A549 (cell line): Measurements from ENCODE around the gene GRHL1. TPM values are rescaled to one million over a fixed set of nuclear protein-coding genes. Genes with fewer than 3 reads are reported as not detected.

Experiments used
- ATAC-seq, 2 experiments: fragments of 200-7000 bp in 1 of 2; fragments of >200 bp in 1 of 2; cut with Nextera tagmentation in 1 of 2; cut with Tn5 transposase in 1 of 2; 3 replicates each; pipeline versions ENCODE4 v1.8.0 to v1.9.1; 2018 to 2020; ENCODE audit warnings: mild to moderate bottlenecking in 1 of 2, moderate library complexity in 1 of 2
- CTCF ChIA-PET: fragments of 300-600 bp; sonication (Branson Sonifier 250); formaldehyde crosslinking; extraction: SDS; loops from one replicate; lab custom pipeline; 2021; ENCODE audit warnings: antibody characterized with exemption, inconsistent platforms; lab: Yijun Ruan, JAX
- POLR2A ChIA-PET: fragments of 350-600 bp; formaldehyde crosslinking; extraction: SDS; loops from one replicate; lab custom pipeline; 2021; ENCODE audit warnings: antibody characterized with exemption, inconsistent platforms; lab: Yijun Ruan, JAX
- DNase-seq, 2 experiments: peaks; one replicate each; pipeline versions ENCODE4 v3.0.0 to v3.0.0-alpha.2; 2011 to 2016; ENCODE audit warnings: low read depth in 1 of 2, low spot score in 1 of 2
- FAIRE-seq: peaks from 2 replicates; lab custom pipeline; 2011; peaks lifted over from hg19 to GRCh38; lab: Jason Lieb, UNC
- H3K27ac ChIP-seq, 2 experiments: fragments of >200 bp; sonication (Bioruptor Twin); formaldehyde crosslinking; 3 replicates each; pipeline ENCODE4 v1.5.1; 2016 to 2017
- H3K4me1 ChIP-seq: fragments of >200 bp; sonication (Bioruptor Twin); formaldehyde crosslinking; 3 replicates; pipeline ENCODE4 v1.6.1; 2016
- H3K4me2 ChIP-seq: fragments of >200 bp; sonication (Bioruptor Twin); formaldehyde crosslinking; 3 replicates; pipeline ENCODE4 v1.6.1; 2016
- H3K4me3 ChIP-seq: fragments of >200 bp; sonication (Bioruptor Twin); formaldehyde crosslinking; 3 replicates; pipeline ENCODE4 v1.5.1; 2016
- H3K9me3 ChIP-seq: fragments of >200 bp; sonication (Bioruptor Twin); formaldehyde crosslinking; 3 replicates; pipeline ENCODE4 v1.6.1; 2016
- ATOH8 ChIP-seq: fragments of 250-450 bp; sonication (Bioruptor Pico); IDR thresholded peaks from 2 replicates; pipeline ENCODE4 v1.5.0; 2020; ENCODE audit warnings: low read depth, mild to moderate bottlenecking, moderate library complexity
- BHLHE40 ChIP-seq: IDR thresholded peaks from 2 replicates; pipeline ENCODE4 v1.6.1; 2012; ENCODE audit warnings: low read depth, low read length, inconsistent platforms
- CEBPB ChIP-seq, 2 experiments: fragments of >200 bp in 1 of 2; sonication (Bioruptor Twin) in 1 of 2; formaldehyde crosslinking in 1 of 2; IDR thresholded peaks; 2 replicates each; pipeline ENCODE4 v1.6.1; 2012 to 2016
- CHD4 ChIP-seq: fragments of 200-600 bp; sonication (generic); IDR thresholded peaks from 2 replicates; pipeline ENCODE4 v1.6.1; 2016; ENCODE audit warnings: antibody characterized with exemption, mild to moderate bottlenecking, borderline replicate concordance
- EP300 ChIP-seq, 2 experiments: fragments of >200 bp; sonication (Bioruptor Twin); formaldehyde crosslinking; IDR thresholded peaks; 2 replicates in 1 of 2; 3 replicates in 1 of 2; pipeline ENCODE4 v1.6.1; 2016 to 2017
- ESRRA ChIP-seq: fragments of 150-350 bp; IDR thresholded peaks from 2 replicates; pipeline ENCODE4 v1.6.1; 2014; ENCODE audit warnings: mild to moderate bottlenecking, low read length, borderline replicate concordance
- FOXS1 ChIP-seq: fragments of 250-450 bp; sonication (Bioruptor Pico); IDR thresholded peaks from 2 replicates; pipeline ENCODE4 v1.5.0; 2020; ENCODE audit warnings: mild to moderate bottlenecking, moderate library complexity
- HDAC2 ChIP-seq: fragments of 200-600 bp; sonication (generic); IDR thresholded peaks from 2 replicates; pipeline ENCODE4 v1.6.1; 2016
- HOXB5 ChIP-seq: fragments of 250-450 bp; sonication (Bioruptor Pico); IDR thresholded peaks from 2 replicates; pipeline ENCODE4 v1.5.0; 2020; ENCODE audit warnings: mild to moderate bottlenecking, moderate library complexity
- JUN ChIP-seq, 2 experiments: fragments of >200 bp; sonication (Bioruptor Twin); formaldehyde crosslinking; IDR thresholded peaks; 2 replicates in 1 of 2; 3 replicates in 1 of 2; pipeline ENCODE4 v1.6.1; 2016 to 2017
- JUNB ChIP-seq: fragments of >200 bp; sonication (Bioruptor Twin); formaldehyde crosslinking; IDR thresholded peaks from 2 replicates; pipeline ENCODE4 v1.6.1; 2016
- KDM1A ChIP-seq: fragments of 200-600 bp; sonication (generic); IDR thresholded peaks from 2 replicates; pipeline ENCODE4 v1.6.1; 2016; ENCODE audit warnings: low read depth, mild to moderate bottlenecking
- KDM5A ChIP-seq: fragments of 200-600 bp; sonication (generic); IDR thresholded peaks from 2 replicates; pipeline ENCODE4 v1.6.1; 2016; ENCODE audit warnings: antibody characterized with exemption, mild to moderate bottlenecking
- MAFK ChIP-seq: fragments of 450-650 bp; IDR thresholded peaks from 2 replicates; pipeline ENCODE4 v1.6.1; 2014; ENCODE audit not compliant: partially characterized antibody
- NR3C1 ChIP-seq: fragments of >200 bp; sonication (Bioruptor Twin); formaldehyde crosslinking; IDR thresholded peaks from 3 replicates; pipeline ENCODE4 v1.6.1; 2017
- RFX5 ChIP-seq: fragments of 450-650 bp; IDR thresholded peaks from 2 replicates; pipeline ENCODE4 v1.7.1; 2014; ENCODE audit warnings: antibody characterized with exemption, mild to moderate bottlenecking, moderate library complexity
- RNF2 ChIP-seq: fragments of 200-600 bp; sonication (generic); IDR thresholded peaks from 2 replicates; pipeline ENCODE4 v1.6.1; 2016; ENCODE audit warnings: low read depth, mild to moderate bottlenecking, antibody characterized with exemption, moderate library complexity, borderline replicate concordance
- TFCP2L1 ChIP-seq: fragments of 250-450 bp; sonication (Bioruptor Pico); IDR thresholded peaks from 2 replicates; pipeline ENCODE4 v1.5.0; 2021; ENCODE audit warnings: mild to moderate bottlenecking
- TP53 ChIP-seq: fragments of 250-450 bp; sonication (Bioruptor Pico); IDR thresholded peaks from 2 replicates; pipeline ENCODE4 v1.5.0; 2021; ENCODE audit warnings: mild to moderate bottlenecking, moderate library complexity
- ZNF302 ChIP-seq: fragments of 250-450 bp; sonication (Bioruptor Pico); IDR thresholded peaks from 2 replicates; pipeline ENCODE4 v1.9.0; 2021; ENCODE audit warnings: inconsistent platforms, mild to moderate bottlenecking, moderate library complexity
- ZSCAN20 ChIP-seq: fragments of 250-450 bp; sonication (Bioruptor Pico); IDR thresholded peaks from 2 replicates; pipeline ENCODE4 v1.8.0; 2022; ENCODE audit warnings: mild to moderate bottlenecking, moderate library complexity
- WGBS: methylation state at CpG from one replicate; pipeline ENCODE4 v1.1.6; 2017; ENCODE audit errors: missing lambda C conversion rate; 5-methylcytosine and 5-hydroxymethylcytosine counted together
- polyA plus RNA-seq, 4 experiments: library from polyadenylated mRNA; depleted of rRNA in 3 of 4; stranded (reverse); fragments of >200 nt; fragmentation: RNase III in 1 of 4; extraction: RNeasy Plus Mini Kit Qiagen cat#74134 plus additional on column Dnase treatment in 1 of 4; gene quantifications; 2 replicates in 3 of 4; 3 replicates in 1 of 4; pipeline ENCODE4 v1.2.3, GENCODE V29; 2011 to 2017
- TF ChIP-seq, protein P1 (sequence below): IDR thresholded peaks from 2 replicates; pipeline ENCODE4 v1.6.1; 2012
- TF ChIP-seq, protein P2 (sequence below): fragments of 150-350 bp; IDR thresholded peaks from 2 replicates; pipeline ENCODE4 v1.6.1; 2014; ENCODE audit warnings: low read depth, mild to moderate bottlenecking, low read length
- TF ChIP-seq, protein P3 (sequence below): fragments of >200 bp; sonication (Bioruptor Twin); formaldehyde crosslinking; IDR thresholded peaks from 2 replicates; pipeline ENCODE4 v1.6.1; 2016

The GRHL1 gene
- polyA plus RNA-seq, 2 of the 4 experiments (the other 2 are of a cell fraction): 0.68 to 1.2 TPM

DNA sequence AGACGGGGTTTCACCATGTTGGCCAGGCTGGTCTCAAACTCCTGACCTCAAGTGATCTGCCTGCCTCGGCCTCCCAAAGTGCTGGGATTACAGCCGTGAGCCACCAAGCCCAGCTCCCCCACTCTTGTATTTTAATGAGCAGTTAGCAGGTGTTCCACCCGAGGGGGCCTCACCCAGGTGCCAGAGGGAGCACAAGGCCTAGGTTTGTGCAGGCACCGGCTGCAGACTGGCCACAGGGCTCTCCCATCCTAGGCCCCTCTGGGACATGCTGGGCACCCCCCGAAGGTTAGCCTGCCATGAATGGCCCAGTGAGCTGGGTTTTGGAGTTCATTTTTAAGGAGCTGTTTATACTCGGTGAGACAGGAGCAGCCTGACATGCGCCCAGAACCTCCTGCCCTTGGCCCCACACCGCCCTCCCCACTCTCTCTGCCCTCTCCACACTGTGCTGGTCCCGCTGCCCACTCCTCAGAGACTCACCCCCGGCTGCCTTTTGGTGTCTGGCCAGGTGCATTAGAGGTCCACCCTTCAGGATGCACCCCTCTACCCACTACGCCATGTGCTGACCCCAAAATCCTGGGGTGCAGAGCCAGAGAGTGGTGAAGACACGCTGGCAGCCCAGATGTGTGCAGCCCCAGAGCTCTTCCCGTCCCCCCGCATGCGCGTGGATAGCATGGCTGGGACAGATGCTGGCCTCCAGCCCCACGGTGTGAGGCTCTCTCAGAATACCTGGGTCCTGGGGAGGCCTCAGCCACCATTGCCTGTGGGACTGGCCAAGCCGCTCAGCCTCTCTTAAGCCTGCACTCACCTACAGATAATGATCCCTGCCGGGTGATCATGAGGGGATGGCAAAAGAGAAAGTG is 80.6 kb downstream of the GRHL1 start:
- no peak overlapping the region for H3K27ac ChIP-seq
- H3K4me1 ChIP-seq: peaks cover 13% of the 10 kb centered on the region
- DNase-seq (no peak), FAIRE-seq (no peak), ATAC-seq (no peak)
- no peak overlapping the region for H3K4me2 ChIP-seq
- 78% methylated on average over 20 of the region's 20 CpGs for WGBS
- no peak overlapping the region for H3K4me3 ChIP-seq
- ChIA-PET POLR2A (no interaction called here), CTCF (interaction anchor here (0.6 to 14.9 kb wide), 6 partner anchors 13 to 262 kb away, joined by 3 to 117 read pairs (median 4); no protein-coding TSS in a partner anchor)
- no peak for TF ChIP-seq CEBPB (IDR thresholded peaks at IDR 0.05)
- TF ChIP-seq, protein P1, sequence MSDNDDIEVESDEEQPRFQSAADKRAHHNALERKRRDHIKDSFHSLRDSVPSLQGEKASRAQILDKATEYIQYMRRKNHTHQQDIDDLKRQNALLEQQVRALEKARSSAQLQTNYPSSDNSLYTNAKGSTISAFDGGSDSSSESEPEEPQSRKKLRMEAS: no peak
- TF ChIP-seq KDM1A: no peak
- no peak for TF ChIP-seq JUN (IDR thresholded peaks at IDR 0.05)
- TF ChIP-seq HOXB5: no peak
- no peak for TF ChIP-seq JUNB
- TF ChIP-seq, protein P2, sequence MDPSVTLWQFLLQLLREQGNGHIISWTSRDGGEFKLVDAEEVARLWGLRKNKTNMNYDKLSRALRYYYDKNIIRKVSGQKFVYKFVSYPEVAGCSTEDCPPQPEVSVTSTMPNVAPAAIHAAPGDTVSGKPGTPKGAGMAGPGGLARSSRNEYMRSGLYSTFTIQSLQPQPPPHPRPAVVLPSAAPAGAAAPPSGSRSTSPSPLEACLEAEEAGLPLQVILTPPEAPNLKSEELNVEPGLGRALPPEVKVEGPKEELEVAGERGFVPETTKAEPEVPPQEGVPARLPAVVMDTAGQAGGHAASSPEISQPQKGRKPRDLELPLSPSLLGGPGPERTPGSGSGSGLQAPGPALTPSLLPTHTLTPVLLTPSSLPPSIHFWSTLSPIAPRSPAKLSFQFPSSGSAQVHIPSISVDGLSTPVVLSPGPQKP: no peak
- no peak for TF ChIP-seq MAFK
- TF ChIP-seq ZNF302 (CRISPR knock-in tag): no peak
- no peaks in the 10 kb centered on the region for H3K9me3 ChIP-seq

DNA sequence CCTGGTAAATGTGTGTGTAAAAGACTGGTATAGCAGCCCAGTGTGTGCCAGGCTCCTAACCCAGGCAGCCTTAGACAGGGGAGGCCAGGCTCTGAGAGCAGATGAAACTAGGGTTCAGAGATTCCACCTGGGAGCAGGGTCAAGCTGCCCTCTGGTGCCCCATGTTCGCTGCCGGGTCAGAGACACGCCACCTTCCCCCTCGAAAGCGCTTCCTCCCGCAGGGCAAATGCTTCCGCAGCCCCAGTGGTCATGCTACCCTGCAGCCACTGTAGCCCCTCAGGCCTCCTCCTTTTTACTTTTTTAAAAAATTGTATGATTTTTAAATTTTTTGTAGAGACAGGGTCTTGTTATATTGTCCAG is 81.2 kb downstream of the GRHL1 start:
- H3K9me3 ChIP-seq: no peaks in the 10 kb centered on the region
- no peak overlapping the region for H3K4me2 ChIP-seq
- ATAC-seq: no peak
- TF ChIP-seq CHD4 (no peak), EP300 (IDR thresholded peaks at IDR 0.05) (no peak), NR3C1 (no peak), ZSCAN20 (CRISPR knock-in tag) (no peak), KDM5A (no peak), RNF2 (no peak), RFX5 (no peak), TFCP2L1 (CRISPR knock-in tag) (no peak), HDAC2 (no peak), ESRRA (no peak), HOXB5 (no peak), ATOH8 (no peak), JUN (IDR thresholded peaks at IDR 0.05) (no peak), KDM1A (no peak), FOXS1 (CRISPR knock-in tag) (no peak), BHLHE40 (no peak), TP53 (CRISPR knock-in tag) (no peak)
- TF ChIP-seq, protein P3, sequence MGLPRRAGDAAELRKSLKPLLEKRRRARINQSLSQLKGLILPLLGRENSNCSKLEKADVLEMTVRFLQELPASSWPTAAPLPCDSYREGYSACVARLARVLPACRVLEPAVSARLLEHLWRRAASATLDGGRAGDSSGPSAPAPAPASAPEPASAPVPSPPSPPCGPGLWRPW: no peak
- TF ChIP-seq, protein P2: no peak
- no peak overlapping the region for H3K27ac ChIP-seq
- DNase-seq: no peak
- peaks cover 16% of the 10 kb centered on the region for H3K4me1 ChIP-seq
- no peak overlapping the region for H3K4me3 ChIP-seq
- ChIA-PET POLR2A (no interaction called here), CTCF (interaction anchor here (1.4 to 14.9 kb wide), 4 partner anchors 12 to 235 kb away, joined by 4 to 117 read pairs (median 42); no protein-coding TSS in a partner anchor)
- FAIRE-seq: no peak
- WGBS: 92% methylated on average over 7 of the region's 7 CpGs
